ENCODE measurements around the gene NAA40. TPM values are rescaled to one million over a fixed set of nuclear protein-coding genes. Genes with fewer than 3 reads are reported as not detected.

The NAA40 gene
- total RNA-seq, 4 donors from 2014 or later = 5.4 to 14.5 (median 8.2) TPM

DNA sequence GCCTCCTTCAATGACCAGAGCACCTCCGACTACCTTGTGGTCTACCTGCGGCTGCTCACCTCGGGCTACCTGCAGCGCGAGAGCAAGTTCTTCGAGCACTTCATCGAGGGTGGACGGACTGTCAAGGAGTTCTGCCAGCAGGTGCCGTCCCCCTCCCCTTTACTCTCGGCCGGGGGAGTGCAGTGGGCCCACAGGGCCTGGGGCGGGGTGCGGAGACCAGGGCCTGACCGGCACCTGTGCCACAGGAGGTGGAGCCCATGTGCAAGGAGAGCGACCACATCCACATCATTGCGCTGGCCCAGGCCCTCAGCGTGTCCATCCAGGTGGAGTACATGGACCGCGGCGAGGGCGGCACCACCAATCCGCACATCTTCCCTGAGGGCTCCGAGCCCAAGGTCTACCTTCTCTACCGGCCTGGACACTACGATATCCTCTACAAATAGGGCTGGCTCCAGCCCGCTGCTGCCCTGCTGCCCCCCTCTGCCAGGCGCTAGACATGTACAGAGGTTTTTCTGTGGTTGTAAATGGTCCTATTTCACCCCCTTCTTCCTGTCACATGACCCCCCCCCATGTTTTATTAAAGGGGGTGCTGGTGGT is 58.4 kb downstream of the NAA40 start:
- DNase-seq (ENCODE audit: low spot score) (no peak), ATAC-seq (ENCODE audit: low FRiP score) (no peak)
- TF ChIP-seq CTCF (IDR thresholded peaks at IDR 0.05) = no peak

- TF ChIP-seq CTCF (IDR thresholded peaks at IDR 0.05) = no peak
- DNase-seq (ENCODE audit: low spot score) = no peak
- no peak for ATAC-seq (ENCODE audit: low FRiP score)
These were observed 59.1 kb downstream of the NAA40 start for GRCh38 chr11:63997801-63998337.

- no peak for DNase-seq (ENCODE audit: low spot score)
- no peak for ATAC-seq (ENCODE audit: low FRiP score)
- no peak for TF ChIP-seq CTCF (IDR thresholded peaks at IDR 0.05)
These were observed 60.0 kb downstream of the NAA40 start for GRCh38 chr11:63998558-63999348.

DNA sequence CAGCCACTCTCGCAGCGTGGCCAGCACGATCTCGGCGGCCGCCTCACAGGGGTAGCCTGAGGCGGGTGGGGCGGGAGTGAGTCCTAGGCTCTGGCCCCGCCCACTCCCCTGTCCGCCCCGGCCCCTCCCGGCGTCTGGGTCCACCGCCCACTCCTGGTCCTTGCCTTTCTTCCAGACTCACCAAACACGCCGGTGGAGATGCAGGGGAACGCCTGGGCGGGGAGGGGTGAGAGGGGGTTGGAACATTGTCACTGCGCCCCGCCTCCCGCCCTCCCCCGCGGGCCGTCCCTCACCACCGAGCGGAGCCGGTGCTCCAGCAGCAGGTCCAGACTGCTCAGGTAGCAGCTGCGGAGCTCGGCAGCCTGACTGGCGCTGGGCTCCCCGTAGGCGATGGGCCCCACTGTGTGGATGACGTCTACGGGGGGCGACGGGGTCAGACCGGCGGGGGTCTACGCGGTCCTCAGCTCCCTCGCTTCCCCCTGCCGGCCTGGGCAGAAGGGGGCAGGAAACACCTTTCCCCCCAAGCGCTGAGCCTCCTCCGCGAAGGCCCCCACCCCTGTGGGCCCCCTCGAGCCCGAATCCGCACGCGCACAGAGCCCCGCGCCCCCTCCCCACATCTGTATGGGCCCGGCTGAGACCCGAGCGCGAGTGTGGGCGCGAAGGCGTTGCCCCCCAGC is 60.7 kb downstream of the NAA40 start:
- TF ChIP-seq CTCF (IDR thresholded peaks at IDR 0.05) = no peak
- no peak for DNase-seq (ENCODE audit: low spot score)

DNA sequence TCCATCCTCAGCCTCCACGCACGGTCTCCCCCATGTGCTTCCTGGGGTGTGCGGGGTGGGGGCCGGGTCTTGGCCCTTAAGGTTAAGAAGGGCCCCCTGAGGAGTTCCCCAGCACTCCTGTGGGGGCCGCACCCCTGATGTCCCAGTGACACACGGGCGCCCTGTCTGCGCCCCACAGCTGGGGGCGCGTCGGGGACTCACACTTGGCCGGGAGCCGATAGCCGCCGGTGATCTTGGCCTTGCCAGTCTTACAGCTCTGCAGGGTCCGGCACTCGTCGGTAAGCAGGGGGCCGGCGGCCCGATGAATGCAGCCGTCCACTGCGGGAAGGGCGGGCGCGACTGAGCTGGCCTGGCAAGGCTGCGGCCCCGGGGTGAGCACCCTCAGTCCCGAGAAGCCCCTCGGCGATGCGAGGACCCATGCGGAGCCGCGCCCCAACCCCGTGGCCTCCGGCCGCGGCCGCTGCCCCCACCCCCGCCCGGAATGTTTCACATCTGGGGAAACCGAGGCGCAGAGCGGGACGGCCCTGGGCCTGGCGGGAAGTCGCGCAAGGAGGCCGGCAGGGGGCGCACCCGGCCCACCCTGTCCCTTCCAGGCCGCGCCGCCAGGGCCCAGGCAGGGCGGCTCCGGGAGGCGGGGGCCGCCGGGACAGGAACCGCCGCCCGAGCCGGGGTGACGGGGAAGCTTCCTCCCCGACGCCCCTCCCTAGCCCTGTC is 61.4 kb downstream of the NAA40 start:
- peak in 2 of 3 donors; percentile 77 to 89 for TF ChIP-seq CTCF (IDR thresholded peaks at IDR 0.05)
- peak; percentile 74 for ATAC-seq (ENCODE audit: low FRiP score)
- no peak for DNase-seq (ENCODE audit: low spot score)

More for the DNA sequence above, 60.7 kb downstream of the NAA40 start:
- peak; percentile 27 for ATAC-seq (ENCODE audit: low FRiP score)

DNA sequence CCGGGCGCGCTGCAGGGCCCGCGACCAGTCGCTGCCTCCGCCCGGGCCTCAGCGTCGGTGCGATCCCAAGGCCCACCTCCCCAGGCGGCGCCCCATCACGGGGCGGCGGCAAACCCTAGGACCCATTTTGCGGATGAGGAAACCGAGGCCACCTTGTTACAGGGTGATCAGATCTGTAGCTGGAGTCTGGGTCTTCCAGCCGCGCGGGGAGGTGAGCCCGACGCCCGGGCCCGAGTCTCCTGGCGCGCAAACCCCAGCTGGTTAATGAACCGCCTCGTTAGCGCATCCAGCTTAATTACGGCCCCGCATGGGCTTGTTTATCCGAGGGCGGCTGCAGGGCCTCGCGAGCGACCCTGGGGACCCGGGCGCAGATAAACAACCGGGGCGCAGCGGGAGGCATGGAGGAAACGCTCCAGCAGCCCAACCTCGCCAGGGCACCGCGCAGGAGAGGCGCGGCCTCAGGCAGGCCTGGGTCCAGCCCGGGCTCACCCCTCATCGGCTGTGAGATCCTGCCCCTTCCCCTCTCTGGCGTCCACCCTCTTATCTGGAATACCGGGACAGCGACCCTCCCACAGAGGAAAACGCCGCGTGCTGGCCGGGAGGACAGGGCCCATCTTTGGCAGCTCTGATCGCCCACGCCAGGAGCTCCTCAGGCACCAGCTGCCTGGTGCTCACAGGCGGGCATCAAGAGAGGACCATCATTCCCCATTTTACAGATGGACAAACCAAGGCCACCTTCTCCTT is 62.1 kb downstream of the NAA40 start:
- DNase-seq (ENCODE audit: low spot score) (no peak), ATAC-seq (ENCODE audit: low FRiP score) (no peak)
- no peak for TF ChIP-seq CTCF (IDR thresholded peaks at IDR 0.05)
